ENCODE data around the gene CDPF1. TPM values are rescaled to one million over a fixed set of nuclear protein-coding genes. Genes with fewer than 3 reads are reported as not detected.
A peak's percentile ranks its signal among the peaks of the same experiment; 100 is the strongest.

CDPF1 gene
- 10 to 100 TPM in 1 of 4 donors, 1 to 10 TPM in 3; 3.0 to 12.4 (median 5.2) TPM for total RNA-seq

GRCh38 chr22:46250035-46250782 lies at the start of gene CDPF1:
Gene CDPF1 (minus strand): TSS chr22:46250293. CDS start chr22:46248284, 2,009 bp downstream.
- peak in 2 of 6 experiments; percentile 12 to 17 for TF ChIP-seq CTCF (IDR thresholded peaks at IDR 0.05)
- TF ChIP-seq POLR2A (IDR thresholded peaks at IDR 0.05): peak in 3 of 4 donors; percentile 48 to 87 (median 76)
- Histone ChIP-seq H3K9me3 (no peaks in the 10 kb centered on the region), H3K27ac (peak within 1 kb of the TSS; percentile 88 to 94 (median 94)), H3K36me3 (peaks cover 0 to 2% (median 0%) of the 10 kb centered on the region in 3 donors), H3K27me3 (no peaks in the 10 kb centered on the region), H3K4me1 (peaks cover 12 to 48% (median 17%) of the 10 kb centered on the region in 3 donors), H3K4me3 (peak within 1 kb of the TSS; percentile 56 to 92 (median 84))
- peak; percentile 29 for DNase-seq
- WGBS, 2 donors: 0% methylated on average over 3 to 4 of the region's 89 CpGs
- intact Hi-C loops (cut with DNase I): no loop called here

- H3K27ac ChIP-seq: no peak overlapping the region
- H3K9me3 ChIP-seq: no peaks in the 10 kb centered on the region
- H3K36me3 ChIP-seq: no peaks in the 10 kb centered on the region
- no peak for TF ChIP-seq CTCF (IDR thresholded peaks at IDR 0.05)
- no peak for TF ChIP-seq POLR2A (IDR thresholded peaks at IDR 0.05)
- 89 to 91% methylated on average over 13 of the region's 13 CpGs for WGBS, 2 donors
- H3K27me3 ChIP-seq: no peaks in the 10 kb centered on the region
- no peak overlapping the region for H3K4me3 ChIP-seq
- DNase-seq: no peak
- intact Hi-C loops (cut with DNase I): no loop called here
- peaks cover 14 to 27% (median 16%) of the 10 kb centered on the region in 3 donors for H3K4me1 ChIP-seq
Measured at GRCh38 chr22:46299101-46299500, 49.0 kb upstream of the CDPF1 start.

- H3K27ac ChIP-seq: peak overlapping the region in 3 of 4 donors; percentile 84 to 95 (median 88)
- 4 to 16% methylated on average over 6 to 18 of the region's 32 CpGs for WGBS, 2 donors
- peaks cover 14 to 30% (median 16%) of the 10 kb centered on the region in 3 donors for H3K4me1 ChIP-seq
- H3K4me3 ChIP-seq: peak overlapping the region; percentile 55 to 63 (median 60)
- H3K9me3 ChIP-seq: peaks cover 0 to 1% (median 0%) of the 10 kb centered on the region in 3 donors
- intact Hi-C loops (cut with DNase I): no loop called here
- H3K27me3 ChIP-seq: no peaks in the 10 kb centered on the region
- DNase-seq: no peak
- H3K36me3 ChIP-seq: peaks cover 3 to 14% (median 6%) of the 10 kb centered on the region in 3 donors
- no peak for TF ChIP-seq POLR2A (IDR thresholded peaks at IDR 0.05)
- no peak for TF ChIP-seq CTCF (IDR thresholded peaks at IDR 0.05)
Measured at GRCh38 chr22:46297151-46297812, 47.2 kb upstream of the CDPF1 start.

- peaks cover 0 to 7% (median 0%) of the 10 kb centered on the region in 3 donors for H3K9me3 ChIP-seq
- peak within 1 kb of the TSS; percentile 55 to 63 (median 60) for H3K4me3 ChIP-seq
- WGBS, 2 donors: 3 to 4% methylated on average over 6 to 23 of the region's 76 CpGs
- no peaks in the 10 kb centered on the region for H3K27me3 ChIP-seq
- peaks cover 4 to 22% (median 8%) of the 10 kb centered on the region in 3 donors for H3K36me3 ChIP-seq
- peaks cover 14 to 30% (median 16%) of the 10 kb centered on the region in 3 donors for H3K4me1 ChIP-seq
- intact Hi-C loops (cut with DNase I): no loop called here
- peak within 1 kb of the TSS; percentile 84 to 95 (median 88) for H3K27ac ChIP-seq
- TF ChIP-seq CTCF (IDR thresholded peaks at IDR 0.05): peak in 3 of 6 experiments; percentile 10 to 59 (median 17)
- TF ChIP-seq POLR2A (IDR thresholded peaks at IDR 0.05): peak in 3 of 4 donors; percentile 39 to 69 (median 62)
- peak; percentile 86 for DNase-seq
Measured at GRCh38 chr22:46296257-46297150, 46.4 kb upstream of the CDPF1 start, which contains the start of gene GTSE1. Gene GTSE1 (plus strand): TSS chr22:46296870. CDS start chr22:46297401, 531 bp downstream.

Data from esophagus squamous epithelium (tissue), 5 donors.